HG03060 (cell line): ENCODE results near the gene STBD1.
"Not testable (repeated sequence)": the region's sequence is repeated elsewhere in the genome, so short reads cannot be mapped to it uniquely, and the experiment has no call there.

Source experiments
- ATAC-seq: cut with Tn5 transposase; IDR thresholded peaks from one replicate; pipeline ENCODE4 v1.9.1; 2021; ENCODE audit warnings: low read depth, moderate number of reproducible peaks; ENCODE audit not compliant: unreplicated experiment

Gene STBD1

GRCh38 chr4:76305971-76306881 is at the start of gene STBD1:
Gene STBD1 (plus strand): TSS chr4:76306733. CDS start chr4:76306770, 37 bp downstream.
- ATAC-seq, result no peak

GRCh38 chr4:76256968-76257367 is 49.6 kb upstream of the STBD1 start:
- no peak for ATAC-seq

- ATAC-seq, result no peak
Observed at GRCh38 chr4:76257824-76258223, 48.7 kb upstream of the STBD1 start.

- no peak for ATAC-seq
Observed at GRCh38 chr4:76260571-76260970, 46.0 kb upstream of the STBD1 start.

GRCh38 chr4:76265631-76266218 is 40.8 kb upstream of the STBD1 start:
- no peak for ATAC-seq

GRCh38 chr4:76266627-76267026 is 39.9 kb upstream of the STBD1 start:
- no peak for ATAC-seq

- no peak for ATAC-seq
Observed at GRCh38 chr4:76267811-76268210, 38.7 kb upstream of the STBD1 start.

- ATAC-seq, result no peak
Observed at GRCh38 chr4:76270244-76271175, 36.0 kb upstream of the STBD1 start.

- no peak for ATAC-seq
Observed at GRCh38 chr4:76271248-76271647, 35.3 kb upstream of the STBD1 start.

- no peak for ATAC-seq
Observed at GRCh38 chr4:76272073-76272472, 34.5 kb upstream of the STBD1 start.

GRCh38 chr4:76272582-76272981 is 34.0 kb upstream of the STBD1 start:
- ATAC-seq, result no peak

GRCh38 chr4:76272999-76273398 is 33.5 kb upstream of the STBD1 start:
- ATAC-seq, result no peak

GRCh38 chr4:76275486-76276124 is 30.9 kb upstream of the STBD1 start:
- no peak for ATAC-seq

GRCh38 chr4:76276813-76277212 is 29.7 kb upstream of the STBD1 start:
- no peak for ATAC-seq

- no peak for ATAC-seq
Observed at GRCh38 chr4:76277667-76278066, 28.9 kb upstream of the STBD1 start.

GRCh38 chr4:76278583-76278982 is 27.9 kb upstream of the STBD1 start:
- ATAC-seq, result no peak

- ATAC-seq, result no peak
Observed at GRCh38 chr4:76279462-76279861, 27.1 kb upstream of the STBD1 start.

- ATAC-seq, result no peak
Observed at GRCh38 chr4:76280488-76281441, 25.8 kb upstream of the STBD1 start.

GRCh38 chr4:76281594-76281993 is 24.9 kb upstream of the STBD1 start:
- not testable (repeated sequence) for ATAC-seq
